Endothelial cell of umbilical vein (primary cell): ENCODE data around the gene ZNF555.

Experiments used
- CTCF ChIP-seq, 2 donors: IDR thresholded peaks; 1 replicate in 1 of 2; 2 replicates in 1 of 2; pipeline ENCODE4 v1.5.1; 2011; ENCODE audit warnings: low read length in 2 of 2, mild to moderate bottlenecking in 2 of 2, moderate library complexity in 2 of 2, control low read depth in 1 of 2, inconsistent platforms in 1 of 2, low read depth in 1 of 2; ENCODE audit not compliant: insufficient read depth in 1 of 2; ENCODE audit errors: extremely low read depth in 1 of 2
- JUN ChIP-seq: IDR thresholded peaks from 2 replicates; pipeline ENCODE4 v1.6.1; 2011; ENCODE audit warnings: borderline replicate concordance, low read depth; ENCODE audit not compliant: insufficient read length, insufficient read depth
- POLR2A ChIP-seq: IDR thresholded peaks from 2 replicates; pipeline ENCODE4 v1.6.1; 2012; ENCODE audit warnings: low read depth, mild to moderate bottlenecking, control low read depth, low read length

GRCh38 chr19:2850256-2850925 lies 9.1 kb downstream of the ZNF555 start:
- TF ChIP-seq CTCF (IDR thresholded peaks at IDR 0.05; ENCODE audit: extremely low read depth in 1 of 2, insufficient read depth in 1 of 2, low read depth in 1 of 2, low read length in 2 of 2) (no peak), POLR2A (no peak), JUN (no peak)
